H9 (cell line): ENCODE measurements around the gene SSPN. TPM values are rescaled to one million over a fixed set of nuclear protein-coding genes. Genes with fewer than 3 reads are reported as not detected.

Source experiments
- DNase-seq: peaks from one replicate; pipeline ENCODE4 v3.0.0-alpha.2; 2017
- H2AFZ ChIP-seq: one replicate; pipeline ENCODE4 v1.6.1; 2013; ENCODE audit warnings: mild to moderate bottlenecking, low read length, control low read depth, moderate library complexity
- H2AK5ac ChIP-seq: 2 replicates; pipeline ENCODE4 v1.6.1; 2013; ENCODE audit warnings: low read length, control low read depth, mixed read lengths; ENCODE audit not compliant: insufficient read length
- H2BK120ac ChIP-seq: one replicate; pipeline ENCODE4 v1.6.1; 2013; ENCODE audit warnings: low read depth, mild to moderate bottlenecking, low read length, control low read depth, inconsistent platforms; ENCODE audit not compliant: poor library complexity, severe bottlenecking
- H2BK12ac ChIP-seq: 2 replicates; pipeline ENCODE4 v1.6.1; 2013; ENCODE audit warnings: low read length, control low read depth, mixed read lengths, low read depth; ENCODE audit not compliant: insufficient read length
- H2BK15ac ChIP-seq: 2 replicates; pipeline ENCODE4 v1.6.1; 2013; ENCODE audit warnings: low read depth, low read length, control low read depth
- H2BK20ac ChIP-seq: one replicate; pipeline ENCODE4 v1.6.1; 2013; ENCODE audit warnings: low read depth, mild to moderate bottlenecking, low read length, control low read depth, inconsistent platforms; ENCODE audit not compliant: poor library complexity, severe bottlenecking
- H2BK5ac ChIP-seq: 2 replicates; pipeline ENCODE4 v1.6.1; 2013; ENCODE audit warnings: low read length, control low read depth, mixed read lengths; ENCODE audit not compliant: insufficient read length
- H3K14ac ChIP-seq: 2 replicates; pipeline ENCODE4 v1.6.1; 2013; ENCODE audit warnings: low read length, control low read depth; ENCODE audit not compliant: insufficient read depth
- H3K18ac ChIP-seq: 2 replicates; pipeline ENCODE4 v1.6.1; 2013; ENCODE audit warnings: low read depth, mild to moderate bottlenecking, mixed read lengths, low read length, control low read depth; ENCODE audit not compliant: insufficient read length
- H3K23ac ChIP-seq: 2 replicates; pipeline ENCODE4 v1.6.1; 2013; ENCODE audit warnings: low read length, control low read depth, mixed read lengths, low read depth; ENCODE audit not compliant: insufficient read length
- H3K23me2 ChIP-seq: 2 replicates; pipeline ENCODE4 v1.6.1; 2013; ENCODE audit warnings: low read depth, mild to moderate bottlenecking, mixed read lengths, low read length, control low read depth; ENCODE audit not compliant: insufficient read length, poor library complexity, severe bottlenecking
- H3K27ac ChIP-seq: 2 replicates; pipeline ENCODE4 v1.5.1; 2013; ENCODE audit warnings: low read length, control low read depth, mixed read lengths, low read depth; ENCODE audit not compliant: insufficient read length
- H3K27me3 ChIP-seq: 2 replicates; pipeline ENCODE4 v1.6.1; 2013; ENCODE audit warnings: low read length, control low read depth, inconsistent platforms; ENCODE audit not compliant: insufficient read depth
- H3K4ac ChIP-seq: 2 replicates; pipeline ENCODE4 v1.6.1; 2013; ENCODE audit warnings: low read depth, mild to moderate bottlenecking, control low read depth, inconsistent platforms, low read length, moderate library complexity
- H3K4me1 ChIP-seq: 2 replicates; pipeline ENCODE4 v1.6.1; 2013; ENCODE audit warnings: low read length, control low read depth, inconsistent platforms; ENCODE audit not compliant: insufficient read depth
- H3K4me2 ChIP-seq: 2 replicates; pipeline ENCODE4 v1.6.1; 2013; ENCODE audit warnings: low read length, control low read depth, mixed read lengths; ENCODE audit not compliant: insufficient read length, insufficient read depth
- H3K56ac ChIP-seq: 2 replicates; pipeline ENCODE4 v1.6.1; 2013; ENCODE audit warnings: low read depth, mild to moderate bottlenecking, mixed read lengths, low read length, control low read depth; ENCODE audit not compliant: insufficient read length
- H3K79me1 ChIP-seq: 2 replicates; pipeline ENCODE4 v1.6.1; 2013; ENCODE audit warnings: low read depth, mild to moderate bottlenecking, moderate library complexity, low read length, control low read depth, inconsistent platforms; ENCODE audit not compliant: insufficient read depth, poor library complexity, severe bottlenecking
- H3K79me2 ChIP-seq: 2 replicates; pipeline ENCODE4 v1.6.1; 2013; ENCODE audit warnings: low read length, control low read depth, inconsistent platforms; ENCODE audit not compliant: insufficient read depth
- H3K9ac ChIP-seq: 2 replicates; pipeline ENCODE4 v1.6.1; 2013; ENCODE audit warnings: low read length, control low read depth, mixed read lengths; ENCODE audit not compliant: insufficient read length; ENCODE audit errors: extremely low read depth
- H3K9me3 ChIP-seq: one replicate; pipeline ENCODE4 v1.6.1; 2013; ENCODE audit warnings: low read depth, low read length, inconsistent platforms; ENCODE audit not compliant: control insufficient read depth
- H3T11ph ChIP-seq: one replicate; pipeline ENCODE4 v1.6.1; 2013; ENCODE audit warnings: mild to moderate bottlenecking, low read length, control low read depth, inconsistent platforms
- H4K20me1 ChIP-seq: one replicate; pipeline ENCODE4 v1.6.1; 2013; ENCODE audit not compliant: control insufficient read depth, insufficient read length, insufficient read depth
- H4K5ac ChIP-seq: 2 replicates; pipeline ENCODE4 v1.6.1; 2013; ENCODE audit warnings: low read depth, mild to moderate bottlenecking, mixed read lengths, low read length, control low read depth; ENCODE audit not compliant: insufficient read length
- H4K8ac ChIP-seq: replicated peaks from 2 replicates; pipeline ENCODE4 v1.6.1; 2013; ENCODE audit warnings: low read length, control low read depth, mixed read lengths, low read depth; ENCODE audit not compliant: insufficient read length
- H4K91ac ChIP-seq: 2 replicates; pipeline ENCODE4 v1.6.1; 2013; ENCODE audit warnings: low read depth, mild to moderate bottlenecking, moderate library complexity, mixed read lengths, low read length, control low read depth; ENCODE audit not compliant: insufficient read length
- H3K27ac Mint-ChIP-seq, 3 experiments: 2 replicates in 2 of 3; 3 replicates in 1 of 3; pipeline ENCODE4 v1.8.0; 2020 to 2021; ENCODE audit warnings: mixed read lengths in 3 of 3, mild to moderate bottlenecking in 1 of 3, moderate library complexity in 1 of 3
- H3K27me3 Mint-ChIP-seq: 2 replicates; pipeline ENCODE4 v1.8.0; 2021; ENCODE audit warnings: low read depth, mild to moderate bottlenecking, moderate library complexity, mixed read lengths
- H3K36me3 Mint-ChIP-seq, 3 experiments: 2 replicates in 2 of 3; 3 replicates in 1 of 3; pipeline ENCODE4 v1.8.0; 2020 to 2021; ENCODE audit warnings: low read depth in 3 of 3, mixed read lengths in 3 of 3; ENCODE audit not compliant: insufficient read depth in 1 of 3
- H3K4me1 Mint-ChIP-seq, 2 experiments: 2 replicates each; pipeline ENCODE4 v1.8.0; 2020; ENCODE audit warnings: mixed read lengths in 2 of 2
- H3K4me3 Mint-ChIP-seq, 2 experiments: 2 replicates in 1 of 2; 3 replicates in 1 of 2; pipeline ENCODE4 v1.8.0; 2020 to 2021; ENCODE audit warnings: mild to moderate bottlenecking in 2 of 2, mixed read lengths in 2 of 2, moderate library complexity in 1 of 2
- H3K9me3 Mint-ChIP-seq, 2 experiments: 2 replicates in 1 of 2; 3 replicates in 1 of 2; pipeline ENCODE4 v1.8.0; 2020; ENCODE audit warnings: mild to moderate bottlenecking in 2 of 2, mixed read lengths in 2 of 2, moderate library complexity in 1 of 2
- WGBS: extraction: QIAGEN DNeasy Blood & Tissue Kit; methylation state at CpG from one replicate; pipeline ENCODE4 v1.1.7; 2013; ENCODE audit warnings: missing lambda C conversion rate, low lambda C conversion rate, mixed read lengths; ENCODE audit not compliant: insufficient read length; ENCODE audit errors: extremely low coverage; 5-methylcytosine and 5-hydroxymethylcytosine counted together
- total RNA-seq: library from RNA; stranded (reverse); gene quantifications from 2 replicates; pipeline ENCODE4 v1.2.1, GENCODE V29; 2021
- TF ChIP-seq, protein P1 (sequence below): fragments of 200-600 bp; sonication (generic); conservative IDR thresholded peaks from 3 replicates; pipeline ENCODE4 v1.8.0; 2021; ENCODE audit warnings: antibody characterized with exemption, mild to moderate bottlenecking

Gene SSPN
- total RNA-seq, 1 experiment from 2014 or later = 0.81 TPM

DNA sequence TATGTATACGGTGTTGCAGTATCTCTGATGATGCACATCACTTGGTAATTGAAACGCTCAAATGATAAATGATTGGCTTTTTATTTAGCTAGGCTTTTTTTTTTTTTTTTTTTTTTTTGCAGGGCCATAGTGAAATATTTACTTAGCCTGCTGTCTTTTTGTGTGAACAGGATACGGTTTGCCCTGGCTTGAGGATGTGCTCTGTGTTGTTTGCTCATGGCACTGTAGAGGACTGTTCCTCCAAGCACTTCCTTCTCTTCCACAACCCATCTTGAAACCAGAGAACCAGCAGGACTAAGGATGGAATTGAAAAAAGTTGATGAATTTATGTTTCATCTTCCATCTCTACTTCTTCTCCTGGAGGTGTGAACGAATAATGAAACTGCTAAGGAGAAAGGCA is 15.5 kb upstream of the SSPN start:
- Histone ChIP-seq H3K79me1 (no peaks in the 10 kb centered on the region), H3K18ac (no peak overlapping the region), H3K4ac (no peak overlapping the region), H4K91ac (no peak overlapping the region), H3K4me1 (no peaks in the 10 kb centered on the region), H4K20me1 (no peaks in the 10 kb centered on the region), H2BK5ac (no peak overlapping the region), H2AK5ac (no peak overlapping the region), H3K79me2 (no peaks in the 10 kb centered on the region), H2BK15ac (no peak overlapping the region), H2BK20ac (no peak overlapping the region), H4K5ac (no peak overlapping the region), H3K23me2 (no peaks in the 10 kb centered on the region), H2BK12ac (no peak overlapping the region), H3K14ac (no peak overlapping the region), H4K8ac (no peak overlapping the region), H3K56ac (no peak overlapping the region), H3K27ac (no peak overlapping the region), H3K27me3 (no peaks in the 10 kb centered on the region), H3K23ac (no peak overlapping the region), H3T11ph (no peak overlapping the region), H2AFZ (no peak overlapping the region), H2BK120ac (no peak overlapping the region), H3K4me2 (no peak overlapping the region), H3K9me3 (no peaks in the 10 kb centered on the region), H3K9ac (no peak overlapping the region)
- Mint-ChIP-seq H3K36me3 (no peaks in the 10 kb centered on the region), H3K9me3 (no peaks in the 10 kb centered on the region), H3K4me3 (no peak overlapping the region), H3K27me3 (peaks cover 16% of the 10 kb centered on the region), H3K4me1 (no peaks in the 10 kb centered on the region), H3K27ac (no peak overlapping the region)
- WGBS = no CpG with 5 or more reads among the region's 4 CpGs
- DNase-seq = no peak
- TF ChIP-seq, protein P1, sequence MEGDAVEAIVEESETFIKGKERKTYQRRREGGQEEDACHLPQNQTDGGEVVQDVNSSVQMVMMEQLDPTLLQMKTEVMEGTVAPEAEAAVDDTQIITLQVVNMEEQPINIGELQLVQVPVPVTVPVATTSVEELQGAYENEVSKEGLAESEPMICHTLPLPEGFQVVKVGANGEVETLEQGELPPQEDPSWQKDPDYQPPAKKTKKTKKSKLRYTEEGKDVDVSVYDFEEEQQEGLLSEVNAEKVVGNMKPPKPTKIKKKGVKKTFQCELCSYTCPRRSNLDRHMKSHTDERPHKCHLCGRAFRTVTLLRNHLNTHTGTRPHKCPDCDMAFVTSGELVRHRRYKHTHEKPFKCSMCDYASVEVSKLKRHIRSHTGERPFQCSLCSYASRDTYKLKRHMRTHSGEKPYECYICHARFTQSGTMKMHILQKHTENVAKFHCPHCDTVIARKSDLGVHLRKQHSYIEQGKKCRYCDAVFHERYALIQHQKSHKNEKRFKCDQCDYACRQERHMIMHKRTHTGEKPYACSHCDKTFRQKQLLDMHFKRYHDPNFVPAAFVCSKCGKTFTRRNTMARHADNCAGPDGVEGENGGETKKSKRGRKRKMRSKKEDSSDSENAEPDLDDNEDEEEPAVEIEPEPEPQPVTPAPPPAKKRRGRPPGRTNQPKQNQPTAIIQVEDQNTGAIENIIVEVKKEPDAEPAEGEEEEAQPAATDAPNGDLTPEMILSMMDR = no peak
